Measurements from ENCODE around the gene GJA4.

- no peak for TF ChIP-seq CTCF (IDR thresholded peaks at IDR 0.05; ENCODE audit: borderline replicate concordance, extremely low read depth, low read length, poor library complexity, severe bottlenecking)
- TF ChIP-seq EZH2 (IDR thresholded peaks at IDR 0.05; ENCODE audit: borderline replicate concordance, low read depth, low read length, severe bottlenecking): no peak
These were observed 12.8 kb upstream of the GJA4 start for GRCh38 chr1:34779962-34780361.

All from DND-41 (cell line).